SJCRH30 (cell line): ENCODE measurements around the gene ZGPAT. TPM values are rescaled to one million over a fixed set of nuclear protein-coding genes. Genes with fewer than 3 reads are reported as not detected.

Experiments
- DNase-seq, 2 experiments: peaks; one replicate each; pipeline ENCODE4 v3.0.0-alpha.2; 2015 to 2020
- H3K27ac ChIP-seq: fragments of 250-450 bp; sonication (Bioruptor Pico); 2 replicates; pipeline ENCODE4 v1.5.1; 2020; ENCODE audit warnings: mild to moderate bottlenecking, moderate library complexity
- H3K27me3 ChIP-seq: fragments of 250-450 bp; sonication (Bioruptor Pico); 2 replicates; pipeline ENCODE4 v1.5.1; 2020; ENCODE audit warnings: mild to moderate bottlenecking, moderate library complexity
- H3K36me3 ChIP-seq: fragments of 250-450 bp; sonication (Bioruptor Pico); 2 replicates; pipeline ENCODE4 v1.5.1; 2020; ENCODE audit warnings: mild to moderate bottlenecking, moderate library complexity
- H3K4me1 ChIP-seq: fragments of 250-450 bp; sonication (Bioruptor Pico); 2 replicates; pipeline ENCODE4 v1.5.1; 2020; ENCODE audit warnings: mild to moderate bottlenecking, moderate library complexity
- H3K4me3 ChIP-seq: fragments of 250-450 bp; sonication (Bioruptor Pico); 2 replicates; pipeline ENCODE4 v1.5.1; 2020; ENCODE audit warnings: mild to moderate bottlenecking, moderate library complexity
- H3K9me3 ChIP-seq: fragments of 250-450 bp; sonication (Bioruptor Pico); replicated peaks from 2 replicates; pipeline ENCODE4 v1.5.1; 2020; ENCODE audit warnings: mild to moderate bottlenecking, moderate library complexity
- total RNA-seq: library from RNA; depleted of rRNA; stranded (reverse); fragments of >200 nt; shearing (Covaris generic); gene quantifications from 2 replicates; pipeline ENCODE4 v1.2.3, GENCODE V29; 2014; rRNA removed

The ZGPAT gene
- total RNA-seq, 1 experiment from 2014 or later: 26.2 TPM

DNA sequence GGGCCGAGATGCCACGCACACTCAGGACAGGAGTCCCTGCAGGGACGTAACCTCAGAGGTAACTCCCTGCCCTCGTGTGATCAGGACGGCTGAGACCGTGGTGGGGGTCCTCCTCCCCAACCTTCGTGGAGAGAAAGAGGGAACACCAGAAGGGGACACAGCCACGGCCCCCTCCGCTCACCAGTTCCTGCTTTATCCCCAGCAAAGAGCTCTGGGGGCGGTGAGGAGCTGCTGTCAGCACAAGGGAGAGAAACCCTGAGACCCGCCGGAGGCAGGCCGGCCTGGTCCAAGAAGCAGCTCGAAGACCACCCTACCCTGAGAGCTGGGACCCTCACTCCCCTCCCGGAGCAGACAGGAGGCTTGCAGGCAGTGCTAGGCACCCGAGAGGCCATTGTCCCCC lies 76.1 kb downstream of the ZGPAT start:
- H3K27ac ChIP-seq: no peak overlapping the region
- H3K4me3 ChIP-seq: no peak overlapping the region
- no peaks in the 10 kb centered on the region for H3K4me1 ChIP-seq
- no peaks in the 10 kb centered on the region for H3K36me3 ChIP-seq
- H3K27me3 ChIP-seq: no peaks in the 10 kb centered on the region
- DNase-seq: no peak
- H3K9me3 ChIP-seq: no peaks in the 10 kb centered on the region

DNA sequence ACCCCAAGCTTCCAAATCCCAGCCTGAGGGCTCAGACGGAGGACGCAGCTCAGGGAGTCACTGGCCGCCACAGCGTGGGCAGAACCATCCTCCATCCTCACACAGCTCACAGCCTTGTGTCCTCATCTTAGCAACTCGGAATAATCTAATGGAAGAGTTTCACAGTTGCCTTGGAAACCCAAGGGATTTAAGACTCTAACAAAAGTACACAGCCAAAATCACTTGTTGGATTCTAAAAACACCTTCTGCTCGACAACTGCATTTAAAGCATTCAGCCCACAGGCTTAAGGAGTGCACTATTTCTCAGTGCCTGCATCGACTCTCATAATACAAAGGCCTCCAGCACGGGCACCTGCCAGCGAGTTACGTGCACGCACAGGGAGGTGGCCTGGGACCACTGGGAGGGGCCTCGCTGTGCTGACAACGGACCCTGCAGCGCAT lies 77.9 kb downstream of the ZGPAT start:
- H3K36me3 ChIP-seq: no peaks in the 10 kb centered on the region
- no peaks in the 10 kb centered on the region for H3K9me3 ChIP-seq
- H3K27me3 ChIP-seq: no peaks in the 10 kb centered on the region
- no peaks in the 10 kb centered on the region for H3K4me1 ChIP-seq
- H3K4me3 ChIP-seq: no peak overlapping the region
- no peak overlapping the region for H3K27ac ChIP-seq
- DNase-seq: no peak

Other genes starting within 250 kb of the ZGPAT start
- not detected in 2 replicates for gene KCNQ2, start 235.4 kb upstream of the ZGPAT start, total RNA-seq
- 0.76 and 1.4 TPM in 2 replicates for gene EEF1A2, start 209.0 kb upstream of the ZGPAT start, total RNA-seq
- gene PPDPF, start 187.3 kb upstream of the ZGPAT start, total RNA-seq: 149 and 171 TPM in 2 replicates
- 1.4 TPM in 2 replicates for gene PTK6, start 170.7 kb upstream of the ZGPAT start, total RNA-seq
- gene SRMS, start 160.3 kb upstream of the ZGPAT start, total RNA-seq: not detected in 2 replicates
- 0.02 and 0.20 TPM in 2 replicates for gene FNDC11, start 153.9 kb upstream of the ZGPAT start, total RNA-seq
- 4.6 and 5.7 TPM in 2 replicates for gene HELZ2, start 133.8 kb upstream of the ZGPAT start, total RNA-seq
- gene GMEB2, start 80.9 kb upstream of the ZGPAT start, total RNA-seq: 19.5 and 20.2 TPM in 2 replicates
- 36.6 and 38.0 TPM in 2 replicates for gene STMN3, start 54.6 kb upstream of the ZGPAT start, total RNA-seq
- gene RTEL1, start 49.7 kb upstream of the ZGPAT start, total RNA-seq: 16.7 and 25.6 TPM in 2 replicates
- 1.3 and 1.7 TPM in 2 replicates for gene TNFRSF6B, start 11.4 kb upstream of the ZGPAT start, total RNA-seq
- 39.3 and 44.5 TPM in 2 replicates for gene ARFRP1, start 63 bp upstream of the ZGPAT start, total RNA-seq
- 4.5 and 10.0 TPM in 2 replicates for gene LIME1, start 28.6 kb downstream of the ZGPAT start, total RNA-seq
- 52.8 and 64.7 TPM in 2 replicates for gene SLC2A4RG, start 31.7 kb downstream of the ZGPAT start, total RNA-seq
- gene ZBTB46, start 123.2 kb downstream of the ZGPAT start, total RNA-seq: 4.0 and 5.0 TPM in 2 replicates
- gene ABHD16B, start 153.5 kb downstream of the ZGPAT start, total RNA-seq: not detected in 2 replicates
- gene TPD52L2, start 157.2 kb downstream of the ZGPAT start, total RNA-seq: 96.4 and 105 TPM in 2 replicates
- gene DNAJC5, start 187.1 kb downstream of the ZGPAT start, total RNA-seq: 79.6 and 81.1 TPM in 2 replicates
- 27.1 and 35.0 TPM in 2 replicates for gene UCKL1, start 248.4 kb downstream of the ZGPAT start, total RNA-seq